Liver (tissue), 9 donors: ENCODE data around the gene PTN. TPM values are rescaled to one million over a fixed set of nuclear protein-coding genes. Genes with fewer than 3 reads are reported as not detected.
"Not testable (repeated sequence)": the region's sequence is repeated elsewhere in the genome, so short reads cannot be mapped to it uniquely, and the experiment has no call there.

Experiments
- DNase-seq: peaks from one replicate; pipeline ENCODE4 v3.0.0-alpha.2; 2017; ENCODE audit warnings: low spot score
- H3K27ac ChIP-seq, 2 donors: one replicate each; pipeline ENCODE4 v1.7.0; 2013; ENCODE audit warnings: inconsistent platforms in 2 of 2, low read length in 2 of 2, control low read depth in 1 of 2, low read depth in 1 of 2, mild to moderate bottlenecking in 1 of 2
- H3K27me3 ChIP-seq, 4 donors: one replicate each; pipeline versions ENCODE4 v1.6.1 to v1.7.0; 2013; ENCODE audit warnings: low read length in 3 of 4, inconsistent platforms in 1 of 4, mild to moderate bottlenecking in 1 of 4, moderate library complexity in 1 of 4; ENCODE audit not compliant: control insufficient read depth in 4 of 4, insufficient read depth in 4 of 4
- H3K36me3 ChIP-seq, 4 donors: one replicate each; pipeline versions ENCODE4 v1.6.1 to v1.7.0; 2013; ENCODE audit warnings: low read length in 3 of 4, mild to moderate bottlenecking in 3 of 4, low read depth in 1 of 4, moderate library complexity in 1 of 4; ENCODE audit not compliant: control insufficient read depth in 4 of 4, insufficient read depth in 3 of 4
- H3K4me1 ChIP-seq, 4 donors: one replicate each; pipeline versions ENCODE4 v1.6.1 to v1.7.0; 2013; ENCODE audit warnings: low read length in 3 of 4, mild to moderate bottlenecking in 3 of 4, moderate library complexity in 1 of 4; ENCODE audit not compliant: control insufficient read depth in 4 of 4, insufficient read depth in 4 of 4
- H3K4me3 ChIP-seq, 3 donors: one replicate each; pipeline versions ENCODE4 v1.6.1 to v1.7.0; 2013; ENCODE audit warnings: low read length in 3 of 3, control low read depth in 1 of 3, low read depth in 1 of 3, mild to moderate bottlenecking in 1 of 3
- H3K9ac ChIP-seq, 2 donors: one replicate each; pipeline ENCODE4 v1.7.0; 2013; ENCODE audit warnings: low read length in 2 of 2, mild to moderate bottlenecking in 2 of 2, moderate library complexity in 2 of 2, control low read depth in 1 of 2, low read depth in 1 of 2
- H3K9me3 ChIP-seq, 4 donors: one replicate each; pipeline versions ENCODE4 v1.6.1 to v1.7.0; 2013; ENCODE audit warnings: low read length in 3 of 4; ENCODE audit not compliant: control insufficient read depth in 4 of 4
- EGR1 ChIP-seq, 2 donors: IDR thresholded peaks; 2 replicates each; pipeline ENCODE4 v1.6.1; 2016 to 2018; ENCODE audit warnings: antibody characterized with exemption in 2 of 2, low read depth in 2 of 2
- GABPA ChIP-seq, 2 donors: IDR thresholded peaks in 1 of 2; conservative IDR thresholded peaks in 1 of 2; 2 replicates each; pipeline ENCODE4 v1.6.1; 2016; ENCODE audit warnings: antibody characterized with exemption in 2 of 2, mild to moderate bottlenecking in 1 of 2, moderate library complexity in 1 of 2
- HNF4A ChIP-seq, 2 donors: conservative IDR thresholded peaks; 2 replicates each; pipeline ENCODE4 v1.6.1; 2016; ENCODE audit warnings: antibody characterized with exemption in 2 of 2, mild to moderate bottlenecking in 2 of 2
- HNF4G ChIP-seq: IDR thresholded peaks from 2 replicates; pipeline ENCODE4 v1.6.1; 2016; ENCODE audit warnings: antibody characterized with exemption
- NR2F2 ChIP-seq: IDR thresholded peaks from 2 replicates; pipeline ENCODE4 v1.6.1; 2016; ENCODE audit warnings: antibody characterized with exemption
- RAD21 ChIP-seq, 2 donors: IDR thresholded peaks; 2 replicates each; pipeline ENCODE4 v1.6.1; 2016; ENCODE audit warnings: antibody characterized with exemption in 2 of 2, mild to moderate bottlenecking in 2 of 2
- RXRA ChIP-seq, 2 donors: IDR thresholded peaks; 2 replicates each; pipeline ENCODE4 v1.6.1; 2017 to 2018; ENCODE audit warnings: antibody characterized with exemption in 2 of 2, mild to moderate bottlenecking in 1 of 2
- SP1 ChIP-seq: IDR thresholded peaks from 2 replicates; pipeline ENCODE4 v1.6.1; 2018; ENCODE audit warnings: antibody characterized with exemption, mild to moderate bottlenecking
- TAF1 ChIP-seq: conservative IDR thresholded peaks from 2 replicates; pipeline ENCODE4 v1.6.1; 2016; ENCODE audit warnings: antibody characterized with exemption, mild to moderate bottlenecking
- YY1 ChIP-seq: IDR thresholded peaks from 2 replicates; pipeline ENCODE4 v1.6.1; 2016; ENCODE audit warnings: antibody characterized with exemption, mild to moderate bottlenecking
- WGBS: extraction: QIAGEN DNeasy Blood & Tissue Kit; methylation state at CpG from one replicate; pipeline ENCODE4 v1.1.7; 2013; 5-methylcytosine and 5-hydroxymethylcytosine counted together
- polyA plus RNA-seq, 2 donors: library from polyadenylated mRNA; stranded (reverse) in 1 of 2; unstranded in 1 of 2; fragments of 200-250 nt in 1 of 2; fragments of >200 nt in 1 of 2; fragmentation: Nextera tagmentation in 1 of 2; extraction: Ambion mirVana in 1 of 2; gene quantifications; one replicate each; pipeline versions ENCODE4 v1.2.1 to v1.2.3, GENCODE V29; 2013 to 2015
- total RNA-seq, 2 donors: library from RNA; depleted of rRNA; stranded (reverse); fragments of >200 nt; gene quantifications; one replicate each; pipeline ENCODE4 v1.2.3, GENCODE V29; 2014
- TF ChIP-seq, protein P1 (sequence below): IDR thresholded peaks from 2 replicates; pipeline ENCODE4 v1.6.1; 2016; ENCODE audit warnings: antibody characterized with exemption
- TF ChIP-seq, protein P2 (sequence below): IDR thresholded peaks from 2 replicates; pipeline ENCODE4 v1.6.1; 2016; ENCODE audit warnings: antibody characterized with exemption, mild to moderate bottlenecking
- TF ChIP-seq, protein P3 (sequence below): IDR thresholded peaks from 2 replicates; pipeline ENCODE4 v1.6.1; 2016; ENCODE audit warnings: antibody characterized with exemption
- TF ChIP-seq, protein P4 (sequence below): fragments of 150-350 bp; IDR thresholded peaks from 2 replicates; pipeline ENCODE4 v1.5.1; 2017; ENCODE audit warnings: improper control_type of control experiment, low read depth, low read length; ENCODE audit not compliant: missing input control
- donor health status: healthy.
- donor health status: healthy.
- donor health status: healthy.
- donor health status: healthy.
- donor health status: healthy.

The PTN gene
- total and polyA plus RNA-seq, 4 donors, result 0.50 to 4.8 (median 1.6) TPM

DNA sequence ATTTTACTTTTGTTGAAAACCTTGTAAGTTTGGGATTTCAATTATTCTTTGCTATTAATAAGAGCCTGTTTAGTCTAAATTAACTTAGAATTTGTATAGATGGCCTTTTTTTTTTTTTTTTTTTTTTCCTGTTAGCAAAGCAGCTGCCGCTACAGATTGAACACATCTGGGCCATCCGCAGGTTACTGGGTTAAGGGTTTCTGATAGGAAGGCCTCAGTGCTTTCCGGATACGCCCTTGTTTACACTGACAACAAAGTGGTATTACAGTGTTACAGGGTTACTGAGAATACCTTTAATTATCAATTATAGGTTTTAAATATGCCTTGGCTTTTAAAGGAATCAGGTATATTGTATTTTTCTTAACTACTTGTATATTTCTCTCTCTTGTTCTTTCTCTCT lies 76.8 kb downstream of the PTN start (continued):
- TF ChIP-seq NR2F2 (no peak), HNF4A (conservative IDR thresholded peaks at IDR 0.05) (peak; percentile 20 to 36)

DNA sequence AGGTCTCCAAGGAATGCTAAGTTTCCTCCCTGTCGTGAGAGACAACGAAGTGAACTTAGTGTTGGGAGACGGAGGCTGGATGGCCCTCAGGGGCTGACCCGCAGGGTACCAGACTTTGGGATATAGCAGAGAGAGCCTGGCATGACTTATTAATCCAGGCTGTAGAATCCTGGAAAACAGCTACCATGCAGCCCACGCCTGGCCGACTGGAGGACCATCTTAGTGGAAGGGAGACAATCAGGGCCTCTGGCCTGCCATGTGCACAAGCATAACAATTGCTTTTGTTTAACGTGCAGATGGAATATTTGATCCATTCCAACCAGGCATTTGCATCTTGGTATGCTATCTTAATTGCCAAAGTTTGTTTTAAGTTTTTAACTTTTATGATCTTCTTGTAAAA lies 78.1 kb downstream of the PTN start:
- H3K9me3 ChIP-seq, H3K27ac ChIP-seq, H3K4me1 ChIP-seq, H3K4me3 ChIP-seq, H3K9ac ChIP-seq, H3K27me3 ChIP-seq, DNase-seq, H3K36me3 ChIP-seq: not testable (repeated sequence)
- 94% methylated on average over 7 of the region's 7 CpGs for WGBS

DNA sequence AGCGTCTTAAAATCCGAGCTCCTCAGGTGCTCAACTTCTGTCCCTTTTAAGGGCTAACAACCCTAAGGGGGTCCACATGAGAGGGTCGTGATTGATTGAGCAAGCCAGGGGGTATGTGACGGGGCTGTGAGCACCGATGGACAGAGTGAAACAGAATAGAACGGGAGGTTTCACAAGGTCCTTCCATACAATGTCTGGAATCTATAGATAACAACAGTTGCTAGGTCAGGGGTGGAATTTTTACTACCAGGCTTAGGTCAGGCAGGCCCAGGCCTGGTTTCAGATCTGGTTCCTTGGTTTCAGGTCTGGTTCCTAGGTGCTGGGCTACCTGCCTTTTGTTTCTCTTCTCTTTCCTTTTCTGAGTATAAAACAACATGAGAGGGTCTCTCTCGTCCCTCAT lies 80.9 kb downstream of the PTN start:
- Histone ChIP-seq H3K27me3 (no peaks in the 10 kb centered on the region), H3K27ac (no peak overlapping the region), H3K4me3 (no peak overlapping the region), H3K4me1 (peaks cover 0 to 16% (median 4%) of the 10 kb centered on the region in 4 donors), H3K9ac (no peak overlapping the region), H3K9me3 (no peaks in the 10 kb centered on the region), H3K36me3 (no peaks in the 10 kb centered on the region)
- TF ChIP-seq, protein P1, sequence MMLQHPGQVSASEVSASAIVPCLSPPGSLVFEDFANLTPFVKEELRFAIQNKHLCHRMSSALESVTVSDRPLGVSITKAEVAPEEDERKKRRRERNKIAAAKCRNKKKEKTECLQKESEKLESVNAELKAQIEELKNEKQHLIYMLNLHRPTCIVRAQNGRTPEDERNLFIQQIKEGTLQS, result no peak
- no peak for TF ChIP-seq RXRA (IDR thresholded peaks at IDR 0.05)
- no peak for TF ChIP-seq TAF1
- no peak for TF ChIP-seq GABPA (IDR thresholded peaks at IDR 0.05 in 1 of 2, conservative IDR thresholded peaks at IDR 0.05 in 1 of 2)
- TF ChIP-seq, protein P2, sequence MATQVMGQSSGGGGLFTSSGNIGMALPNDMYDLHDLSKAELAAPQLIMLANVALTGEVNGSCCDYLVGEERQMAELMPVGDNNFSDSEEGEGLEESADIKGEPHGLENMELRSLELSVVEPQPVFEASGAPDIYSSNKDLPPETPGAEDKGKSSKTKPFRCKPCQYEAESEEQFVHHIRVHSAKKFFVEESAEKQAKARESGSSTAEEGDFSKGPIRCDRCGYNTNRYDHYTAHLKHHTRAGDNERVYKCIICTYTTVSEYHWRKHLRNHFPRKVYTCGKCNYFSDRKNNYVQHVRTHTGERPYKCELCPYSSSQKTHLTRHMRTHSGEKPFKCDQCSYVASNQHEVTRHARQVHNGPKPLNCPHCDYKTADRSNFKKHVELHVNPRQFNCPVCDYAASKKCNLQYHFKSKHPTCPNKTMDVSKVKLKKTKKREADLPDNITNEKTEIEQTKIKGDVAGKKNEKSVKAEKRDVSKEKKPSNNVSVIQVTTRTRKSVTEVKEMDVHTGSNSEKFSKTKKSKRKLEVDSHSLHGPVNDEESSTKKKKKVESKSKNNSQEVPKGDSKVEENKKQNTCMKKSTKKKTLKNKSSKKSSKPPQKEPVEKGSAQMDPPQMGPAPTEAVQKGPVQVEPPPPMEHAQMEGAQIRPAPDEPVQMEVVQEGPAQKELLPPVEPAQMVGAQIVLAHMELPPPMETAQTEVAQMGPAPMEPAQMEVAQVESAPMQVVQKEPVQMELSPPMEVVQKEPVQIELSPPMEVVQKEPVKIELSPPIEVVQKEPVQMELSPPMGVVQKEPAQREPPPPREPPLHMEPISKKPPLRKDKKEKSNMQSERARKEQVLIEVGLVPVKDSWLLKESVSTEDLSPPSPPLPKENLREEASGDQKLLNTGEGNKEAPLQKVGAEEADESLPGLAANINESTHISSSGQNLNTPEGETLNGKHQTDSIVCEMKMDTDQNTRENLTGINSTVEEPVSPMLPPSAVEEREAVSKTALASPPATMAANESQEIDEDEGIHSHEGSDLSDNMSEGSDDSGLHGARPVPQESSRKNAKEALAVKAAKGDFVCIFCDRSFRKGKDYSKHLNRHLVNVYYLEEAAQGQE, result no peak
- TF ChIP-seq EGR1 (IDR thresholded peaks at IDR 0.05; ENCODE audit: low read depth in 2 of 2), result no peak
- TF ChIP-seq YY1, result no peak
- no peak for TF ChIP-seq RAD21 (IDR thresholded peaks at IDR 0.05)
- no peak for TF ChIP-seq SP1
- TF ChIP-seq, protein P3, sequence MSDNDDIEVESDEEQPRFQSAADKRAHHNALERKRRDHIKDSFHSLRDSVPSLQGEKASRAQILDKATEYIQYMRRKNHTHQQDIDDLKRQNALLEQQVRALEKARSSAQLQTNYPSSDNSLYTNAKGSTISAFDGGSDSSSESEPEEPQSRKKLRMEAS, result no peak
- TF ChIP-seq NR2F2, result no peak
- TF ChIP-seq, protein P4, sequence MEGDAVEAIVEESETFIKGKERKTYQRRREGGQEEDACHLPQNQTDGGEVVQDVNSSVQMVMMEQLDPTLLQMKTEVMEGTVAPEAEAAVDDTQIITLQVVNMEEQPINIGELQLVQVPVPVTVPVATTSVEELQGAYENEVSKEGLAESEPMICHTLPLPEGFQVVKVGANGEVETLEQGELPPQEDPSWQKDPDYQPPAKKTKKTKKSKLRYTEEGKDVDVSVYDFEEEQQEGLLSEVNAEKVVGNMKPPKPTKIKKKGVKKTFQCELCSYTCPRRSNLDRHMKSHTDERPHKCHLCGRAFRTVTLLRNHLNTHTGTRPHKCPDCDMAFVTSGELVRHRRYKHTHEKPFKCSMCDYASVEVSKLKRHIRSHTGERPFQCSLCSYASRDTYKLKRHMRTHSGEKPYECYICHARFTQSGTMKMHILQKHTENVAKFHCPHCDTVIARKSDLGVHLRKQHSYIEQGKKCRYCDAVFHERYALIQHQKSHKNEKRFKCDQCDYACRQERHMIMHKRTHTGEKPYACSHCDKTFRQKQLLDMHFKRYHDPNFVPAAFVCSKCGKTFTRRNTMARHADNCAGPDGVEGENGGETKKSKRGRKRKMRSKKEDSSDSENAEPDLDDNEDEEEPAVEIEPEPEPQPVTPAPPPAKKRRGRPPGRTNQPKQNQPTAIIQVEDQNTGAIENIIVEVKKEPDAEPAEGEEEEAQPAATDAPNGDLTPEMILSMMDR, result no peak
- no peak for TF ChIP-seq HNF4A (conservative IDR thresholded peaks at IDR 0.05)
- TF ChIP-seq HNF4G, result no peak
- DNase-seq, result no peak
- WGBS, result 90% methylated on average over 7 of the region's 7 CpGs
